CD14-positive monocyte (primary cell): ENCODE results near the gene HSP90AA1. TPM values are rescaled to one million over a fixed set of nuclear protein-coding genes. Genes with fewer than 3 reads are reported as not detected.
A peak's percentile ranks its signal among the peaks of the same experiment; 100 is the strongest.

ENCODE experiments used
- DNase-seq, 3 donors: peaks; one replicate each; pipeline ENCODE4 v3.0.0-alpha.2; 2011 to 2022
- H2AFZ ChIP-seq: 2 replicates; pipeline ENCODE4 v1.6.0; 2012; ENCODE audit warnings: mild to moderate bottlenecking, low read depth, low read length, inconsistent platforms; ENCODE audit not compliant: insufficient read depth, poor library complexity, severe bottlenecking
- H3K27ac ChIP-seq, 2 donors: 1 replicate in 1 of 2; 2 replicates in 1 of 2; pipeline ENCODE4 v1.5.1; 2012 to 2013; ENCODE audit warnings: low read length in 2 of 2, control low read depth in 1 of 2, inconsistent platforms in 1 of 2, low read depth in 1 of 2, mild to moderate bottlenecking in 1 of 2
- H3K27me3 ChIP-seq, 2 donors: one replicate each; pipeline versions ENCODE4 v1.6.0 to v1.6.1; 2011 to 2013; ENCODE audit warnings: low read length in 2 of 2; ENCODE audit not compliant: control insufficient read depth in 2 of 2, insufficient read depth in 2 of 2
- H3K36me3 ChIP-seq, 2 donors: replicated peaks in 1 of 2; 1 replicate in 1 of 2; 2 replicates in 1 of 2; pipeline versions ENCODE4 v1.5.1 to v1.6.1; 2012 to 2013; ENCODE audit warnings: low read length in 2 of 2, control low read depth in 1 of 2, inconsistent platforms in 1 of 2, mild to moderate bottlenecking in 1 of 2; ENCODE audit not compliant: insufficient read depth in 2 of 2, control insufficient read depth in 1 of 2
- H3K4me1 ChIP-seq, 2 donors: 1 replicate in 1 of 2; 2 replicates in 1 of 2; pipeline versions ENCODE4 v1.5.1 to v1.6.1; 2012 to 2013; ENCODE audit warnings: low read length in 2 of 2, control low read depth in 1 of 2, inconsistent platforms in 1 of 2, mild to moderate bottlenecking in 1 of 2, moderate library complexity in 1 of 2; ENCODE audit not compliant: insufficient read depth in 2 of 2, control insufficient read depth in 1 of 2
- H3K4me2 ChIP-seq: replicated peaks from 2 replicates; pipeline ENCODE3; 2012; ENCODE audit warnings: low read length, moderate library complexity, mild to moderate bottlenecking; ENCODE audit not compliant: poor library complexity, severe bottlenecking; ENCODE audit errors: extremely low read depth
- H3K4me3 ChIP-seq, 3 experiments: fragments of 200-600 bp in 1 of 3; sonication (generic) in 1 of 3; replicated peaks in 1 of 3; 1 replicate in 2 of 3; 2 replicates in 1 of 3; pipeline ENCODE4 v1.5.1; 2011 to 2013; ENCODE audit warnings: low read length in 3 of 3, mild to moderate bottlenecking in 3 of 3, control low read depth in 2 of 3, low read depth in 2 of 3, inconsistent platforms in 1 of 3, moderate library complexity in 1 of 3
- H3K79me2 ChIP-seq: 2 replicates; pipeline ENCODE4 v1.6.0; 2012; ENCODE audit warnings: mild to moderate bottlenecking, control low read depth, inconsistent platforms, low read length, moderate library complexity; ENCODE audit not compliant: insufficient read depth
- H3K9ac ChIP-seq: 2 replicates; pipeline ENCODE4 v1.6.0; 2017; ENCODE audit warnings: low read length, mild to moderate bottlenecking; ENCODE audit not compliant: insufficient read depth, poor library complexity, severe bottlenecking
- H3K9me3 ChIP-seq, 2 donors: replicated peaks in 1 of 2; 1 replicate in 1 of 2; 2 replicates in 1 of 2; pipeline versions ENCODE4 v1.5.1 to v1.6.1; 2012 to 2013; ENCODE audit warnings: low read length in 2 of 2, control low read depth in 1 of 2; ENCODE audit not compliant: control insufficient read depth in 1 of 2, insufficient read depth in 1 of 2
- H4K20me1 ChIP-seq: 2 replicates; pipeline ENCODE4 v1.6.0; 2012; ENCODE audit warnings: mild to moderate bottlenecking, low read length, control low read depth, moderate library complexity; ENCODE audit not compliant: insufficient read depth
- H3K27ac Mint-ChIP-seq, 7 donors: one replicate each; pipeline ENCODE4 v1.8.0; 2020; ENCODE audit warnings: mild to moderate bottlenecking in 7 of 7, mixed read lengths in 7 of 7, moderate library complexity in 6 of 7, inconsistent platforms in 2 of 7
- H3K27me3 Mint-ChIP-seq, 3 donors: one replicate each; pipeline ENCODE4 v1.8.0; 2021 to 2022; ENCODE audit warnings: low read depth in 3 of 3, mild to moderate bottlenecking in 3 of 3, mixed read lengths in 3 of 3, moderate library complexity in 3 of 3, inconsistent platforms in 1 of 3
- H3K36me3 Mint-ChIP-seq, 2 donors: one replicate each; pipeline ENCODE4 v1.8.0; 2020; ENCODE audit warnings: mixed read lengths in 2 of 2, inconsistent platforms in 1 of 2, mild to moderate bottlenecking in 1 of 2
- H3K4me1 Mint-ChIP-seq: one replicate; pipeline ENCODE4 v1.8.0; 2020; ENCODE audit warnings: mild to moderate bottlenecking, mixed read lengths
- H3K4me3 Mint-ChIP-seq, 2 donors: one replicate each; pipeline ENCODE4 v1.8.0; 2020; ENCODE audit warnings: mild to moderate bottlenecking in 2 of 2, mixed read lengths in 2 of 2, moderate library complexity in 1 of 2
- H3K9me3 Mint-ChIP-seq, 7 donors: one replicate each; pipeline ENCODE4 v1.8.0; 2020 to 2022; ENCODE audit warnings: mixed read lengths in 7 of 7, mild to moderate bottlenecking in 6 of 7, moderate library complexity in 6 of 7, inconsistent platforms in 2 of 7
- CTCF ChIP-seq: fragments of 200-600 bp; IDR thresholded peaks from one replicate; pipeline ENCODE4 v1.8.0; 2022; ENCODE audit warnings: antibody characterized with exemption, mild to moderate bottlenecking
- WGBS: methylation state at CpG from one replicate; pipeline ENCODE4 v1.1.5; 2013; ENCODE audit warnings: missing lambda C conversion rate; ENCODE audit not compliant: insufficient coverage; 5-methylcytosine and 5-hydroxymethylcytosine counted together
- intact Hi-C, 2 donors: fragments of 100-400 bp; cut with micrococcal nuclease; formaldehyde crosslinking; loops; one replicate each; pipeline versions ENCODE4 v1.15.0 to v1.15.1; 2023
- polyA plus RNA-seq, 3 donors: library from polyadenylated mRNA; depleted of rRNA in 1 of 3; unstranded in 2 of 3; stranded (reverse) in 1 of 3; fragments of 300-500 nt in 2 of 3; fragments of >200 nt in 1 of 3; fragmentation: Illumina TruSeq in 2 of 3; gene quantifications; 1 replicate in 2 of 3; 2 replicates in 1 of 3; pipeline ENCODE4 v1.2.3, GENCODE V29; 2012 to 2021

Gene HSP90AA1
- polyA plus RNA-seq, 3 donors, result 149 to 211 (median 180) TPM

- Mint-ChIP-seq H3K9me3 (peaks cover 0 to 5% (median 0%) of the 10 kb centered on the region in 7 donors), H3K4me3 (no peak overlapping the region), H3K36me3 (peaks cover 6 to 8% of the 10 kb centered on the region in 2 donors), H3K27ac (no peak overlapping the region), H3K27me3 (peaks cover 9 to 16% (median 15%) of the 10 kb centered on the region in 3 donors), H3K4me1 (peaks cover 30% of the 10 kb centered on the region)
- Histone ChIP-seq H3K4me1 (peaks cover 20 to 24% of the 10 kb centered on the region in 2 donors), H3K36me3 (peaks cover 0 to 2% of the 10 kb centered on the region in 2 donors), H4K20me1 (peaks cover 1% of the 10 kb centered on the region), H3K4me3 (no peak overlapping the region), H3K9me3 (no peaks in the 10 kb centered on the region), H3K27me3 (peaks cover 0 to 9% of the 10 kb centered on the region in 2 donors), H3K9ac (no peak overlapping the region), H3K4me2 (no peak overlapping the region), H2AFZ (no peak overlapping the region), H3K79me2 (peaks cover 16% of the 10 kb centered on the region), H3K27ac (no peak overlapping the region)
- intact Hi-C loops, result loop anchor here in 1 of 2 donors (10.0 kb wide), 1 partner anchor 46 kb away; no protein-coding TSS in a partner anchor
- TF ChIP-seq CTCF, result no peak
- no peak for DNase-seq
- WGBS, result 96% methylated on average over 3 of the region's 3 CpGs
Observed at GRCh38 chr14:102090713-102091112, 3.9 kb upstream of the HSP90AA1 start.

GRCh38 chr14:102089621-102090343 is 2.9 kb upstream of the HSP90AA1 start:
- Mint-ChIP-seq H3K27me3 (peaks cover 7 to 16% (median 15%) of the 10 kb centered on the region in 3 donors), H3K4me3 (peak overlapping the region; percentile 17 to 92), H3K27ac (peak overlapping the region in 2 of 7 donors; percentile 37 to 44), H3K9me3 (peaks cover 0 to 5% (median 0%) of the 10 kb centered on the region in 7 donors), H3K36me3 (peaks cover 15 to 17% of the 10 kb centered on the region in 2 donors), H3K4me1 (peaks cover 38% of the 10 kb centered on the region)
- TF ChIP-seq CTCF, result no peak
- Histone ChIP-seq H3K9ac (no peak overlapping the region), H2AFZ (no peak overlapping the region), H3K27ac (no peak overlapping the region), H3K4me2 (no peak overlapping the region), H3K36me3 (peaks cover 9 to 11% of the 10 kb centered on the region in 2 donors), H3K4me1 (peaks cover 25 to 34% of the 10 kb centered on the region in 2 donors), H3K27me3 (peaks cover 0 to 9% of the 10 kb centered on the region in 2 donors), H4K20me1 (peaks cover 11% of the 10 kb centered on the region), H3K4me3 (no peak overlapping the region), H3K9me3 (no peaks in the 10 kb centered on the region), H3K79me2 (peaks cover 25% of the 10 kb centered on the region)
- no peak for DNase-seq
- intact Hi-C loops, result loop anchor here (5.0 to 10.0 kb wide), 4 partner anchors 45 to 273 kb away; partner anchors contain the start of genes CINP (in 1 of the 2), TECPR2 (in 1 of the 2), WDR20 (in 1 of the 2) and ZNF839 (in 1 of the 2)
- 94% methylated on average over 11 of the region's 11 CpGs for WGBS
